ENCODE data around the gene FAM3B.

GRCh38 chr21:41371685-41372030 lies 55.1 kb downstream of the FAM3B start:
- no peak for TF ChIP-seq SP1 (IDR thresholded peaks at IDR 0.05)
- no peak for TF ChIP-seq SUZ12 (IDR thresholded peaks at IDR 0.05)
- TF ChIP-seq BHLHE40 (IDR thresholded peaks at IDR 0.05; ENCODE audit: borderline replicate concordance), result no peak
- TF ChIP-seq ELF4 (IDR thresholded peaks at IDR 0.05), result no peak
- TF ChIP-seq ZNF384 (IDR thresholded peaks at IDR 0.05), result no peak
- TF ChIP-seq LEF1 (IDR thresholded peaks at IDR 0.05; ENCODE audit: borderline replicate concordance), result no peak
- TF ChIP-seq, protein P1, sequence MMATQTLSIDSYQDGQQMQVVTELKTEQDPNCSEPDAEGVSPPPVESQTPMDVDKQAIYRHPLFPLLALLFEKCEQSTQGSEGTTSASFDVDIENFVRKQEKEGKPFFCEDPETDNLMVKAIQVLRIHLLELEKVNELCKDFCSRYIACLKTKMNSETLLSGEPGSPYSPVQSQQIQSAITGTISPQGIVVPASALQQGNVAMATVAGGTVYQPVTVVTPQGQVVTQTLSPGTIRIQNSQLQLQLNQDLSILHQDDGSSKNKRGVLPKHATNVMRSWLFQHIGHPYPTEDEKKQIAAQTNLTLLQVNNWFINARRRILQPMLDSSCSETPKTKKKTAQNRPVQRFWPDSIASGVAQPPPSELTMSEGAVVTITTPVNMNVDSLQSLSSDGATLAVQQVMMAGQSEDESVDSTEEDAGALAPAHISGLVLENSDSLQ (IDR thresholded peaks at IDR 0.05), result no peak
- TF ChIP-seq FOXM1 (IDR thresholded peaks at IDR 0.05; ENCODE audit: borderline replicate concordance), result no peak
- TF ChIP-seq FOXK2 (IDR thresholded peaks at IDR 0.05), result no peak
- TF ChIP-seq FOXA1 (IDR thresholded peaks at IDR 0.05), result no peak
- no peak for TF ChIP-seq TARDBP (IDR thresholded peaks at IDR 0.05)
- TF ChIP-seq ARNT (IDR thresholded peaks at IDR 0.05), result no peak

Measured in HEK293T (cell line).